Lower leg skin (tissue), 4 donors: ENCODE data around the gene FURIN. TPM values are rescaled to one million over a fixed set of nuclear protein-coding genes. Genes with fewer than 3 reads are reported as not detected.

Experiments used
- DNase-seq, 2 donors: peaks; one replicate each; pipeline ENCODE4 v3.0.0-alpha.2; 2019; ENCODE audit warnings: low spot score in 2 of 2
- H3K4me3 ChIP-seq: fragments of 200-600 bp; sonication (generic); 2 replicates; pipeline ENCODE4 v1.5.1; 2017; ENCODE audit warnings: mild to moderate bottlenecking, low read depth; ENCODE audit not compliant: poor library complexity, severe bottlenecking
- CTCF ChIP-seq, 3 donors: fragments of 450-650 bp; IDR thresholded peaks; one replicate each; pipeline ENCODE4 v1.5.1; 2016; ENCODE audit warnings: antibody characterized with exemption in 3 of 3, mild to moderate bottlenecking in 3 of 3, moderate library complexity in 2 of 3
- POLR2A ChIP-seq, 2 donors: fragments of 450-650 bp; IDR thresholded peaks; one replicate each; pipeline ENCODE4 v1.6.1; 2016 to 2017; ENCODE audit warnings: antibody characterized with exemption in 2 of 2, mild to moderate bottlenecking in 1 of 2, moderate library complexity in 1 of 2
- WGBS, 2 donors: methylation state at CpG; one replicate each; pipeline ENCODE4 v1.1.5; 2018; 5-methylcytosine and 5-hydroxymethylcytosine counted together
- intact Hi-C: fragments of 100-400 bp; cut with DNase I; formaldehyde crosslinking; loops from one replicate; pipeline ENCODE4 v1.15.0; 2023; ENCODE audit warnings: low total_unique reads
- total RNA-seq, 4 donors: library from RNA; depleted of rRNA; stranded (reverse); fragments of >200 nt; gene quantifications; one replicate each; pipeline ENCODE4 v1.1.0, GENCODE V29; 2016

The FURIN gene
- total RNA-seq, 4 donors from 2014 or later, result 114 to 163 (median 149) TPM

GRCh38 chr15:90889313-90889730 lies 20.9 kb downstream of the FURIN start:
- 81 to 89% methylated on average over 14 to 16 of the region's 18 CpGs for WGBS, 2 donors

GRCh38 chr15:90889736-90890456 lies 21.5 kb downstream of the FURIN start:
- TF ChIP-seq CTCF (IDR thresholded peaks at IDR 0.05), result no peak
- no peak for TF ChIP-seq POLR2A (IDR thresholded peaks at IDR 0.05)
- intact Hi-C loops, result loop anchor here (5.0 kb wide), 1 partner anchor 243 kb away; no protein-coding TSS in a partner anchor
- 92 to 94% methylated on average over 24 to 25 of the region's 31 CpGs for WGBS, 2 donors
- no peak for DNase-seq
- no peak overlapping the region for H3K4me3 ChIP-seq

More at GRCh38 chr15:90889313-90889730, 20.9 kb downstream of the FURIN start:
- no peak overlapping the region for H3K4me3 ChIP-seq
- intact Hi-C loops, result loop anchor here (5.0 kb wide), 1 partner anchor 242 kb away; no protein-coding TSS in a partner anchor
- DNase-seq, result no peak
- TF ChIP-seq CTCF (IDR thresholded peaks at IDR 0.05) (no peak), POLR2A (IDR thresholded peaks at IDR 0.05) (no peak)

DNA sequence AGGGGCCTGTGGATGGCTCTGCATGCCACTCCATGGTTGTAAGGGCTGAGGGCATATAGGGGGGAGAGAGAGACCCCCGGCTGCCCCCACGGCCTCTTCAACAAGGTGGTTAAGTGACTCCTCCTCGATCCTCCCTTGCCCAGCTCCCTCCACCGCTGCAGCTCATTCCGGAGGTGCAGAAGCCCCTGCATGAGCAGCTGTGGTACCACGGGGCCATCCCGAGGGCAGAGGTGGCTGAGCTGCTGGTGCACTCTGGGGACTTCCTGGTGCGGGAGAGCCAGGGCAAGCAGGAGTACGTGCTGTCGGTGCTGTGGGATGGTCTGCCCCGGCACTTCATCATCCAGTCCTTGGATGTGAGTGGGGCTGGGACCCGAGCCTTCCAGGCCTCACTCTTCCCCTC lies 22.5 kb downstream of the FURIN start:
- H3K4me3 ChIP-seq, result no peak overlapping the region
- WGBS, 2 donors, result 88 to 92% methylated on average over 11 to 12 of the region's 12 CpGs
- intact Hi-C loops, result no loop called here
- DNase-seq, result no peak
- TF ChIP-seq CTCF (IDR thresholded peaks at IDR 0.05), result no peak
- TF ChIP-seq POLR2A (IDR thresholded peaks at IDR 0.05), result no peak

GRCh38 chr15:90891346-90891949 lies 23.1 kb downstream of the FURIN start:
- 87 to 92% methylated on average over 8 of the region's 8 CpGs for WGBS, 2 donors
- no peak overlapping the region for H3K4me3 ChIP-seq
- no peak for DNase-seq
- TF ChIP-seq CTCF (IDR thresholded peaks at IDR 0.05), result no peak
- intact Hi-C loops, result no loop called here

- WGBS, 2 donors, result 94 to 96% methylated on average over 11 of the region's 11 CpGs
- DNase-seq, result no peak
- TF ChIP-seq CTCF (IDR thresholded peaks at IDR 0.05), result no peak
- TF ChIP-seq POLR2A (IDR thresholded peaks at IDR 0.05), result no peak
- intact Hi-C loops, result no loop called here
- no peak overlapping the region for H3K4me3 ChIP-seq
Observed at GRCh38 chr15:90892023-90892422, 23.6 kb downstream of the FURIN start.
